ENCODE data around the gene AVPR2.

The AVPR2 gene

DNA sequence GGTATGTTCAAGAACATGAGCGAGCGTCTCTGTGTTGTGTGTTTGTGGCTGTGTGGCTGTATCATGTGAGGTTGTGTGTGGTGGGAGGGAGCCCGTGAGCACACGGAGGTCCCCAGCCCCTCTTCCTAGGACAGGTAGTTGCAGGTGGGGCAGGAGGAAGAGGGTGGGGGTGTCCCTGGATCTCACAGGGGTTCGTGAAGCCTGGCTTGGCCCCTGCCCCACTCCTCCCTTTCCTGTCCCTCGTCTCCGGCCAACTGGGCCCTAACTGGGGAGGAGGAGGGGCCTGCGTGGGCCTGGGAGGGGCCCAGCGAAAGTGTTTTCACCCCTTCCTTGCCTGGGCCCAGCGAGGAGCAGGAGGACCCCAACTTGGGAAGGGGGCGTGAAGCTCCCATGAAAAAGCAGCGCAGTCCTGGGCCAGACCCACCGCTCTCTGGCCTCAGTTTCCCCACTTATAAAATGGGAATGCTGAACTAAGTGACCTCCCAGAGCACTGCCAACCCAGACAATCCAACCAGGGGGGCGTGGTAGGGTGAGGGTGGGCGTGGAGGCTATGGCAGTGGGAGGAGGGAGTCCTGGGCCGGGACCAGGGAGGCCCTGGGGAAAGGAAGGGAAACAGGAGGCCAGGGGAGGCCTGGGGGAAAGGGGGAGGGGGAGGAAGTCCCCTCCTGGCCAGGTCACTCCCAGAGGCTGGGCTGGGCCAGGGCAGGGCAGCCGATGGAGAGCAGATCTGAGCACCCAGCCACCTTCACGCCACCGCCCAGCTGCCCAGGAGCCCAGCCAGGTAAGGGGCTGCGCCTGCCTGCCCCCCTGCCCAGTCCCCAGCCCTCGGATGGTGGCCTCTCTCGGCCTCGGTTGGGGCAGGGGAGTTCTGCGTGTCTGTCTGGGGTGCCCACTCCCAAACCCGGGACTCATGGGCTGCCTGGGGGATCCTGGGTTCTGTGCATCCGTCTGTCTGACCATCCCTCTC, at the start of gene AVPR2:
AVPR2 (plus strand) TSS at position 683 of the 967 bp plus-strand sequence. CDS start 473 bp downstream, outside the sequence.
- POLR2A ChIA-PET = no interaction called here
- TF ChIP-seq, protein P1, sequence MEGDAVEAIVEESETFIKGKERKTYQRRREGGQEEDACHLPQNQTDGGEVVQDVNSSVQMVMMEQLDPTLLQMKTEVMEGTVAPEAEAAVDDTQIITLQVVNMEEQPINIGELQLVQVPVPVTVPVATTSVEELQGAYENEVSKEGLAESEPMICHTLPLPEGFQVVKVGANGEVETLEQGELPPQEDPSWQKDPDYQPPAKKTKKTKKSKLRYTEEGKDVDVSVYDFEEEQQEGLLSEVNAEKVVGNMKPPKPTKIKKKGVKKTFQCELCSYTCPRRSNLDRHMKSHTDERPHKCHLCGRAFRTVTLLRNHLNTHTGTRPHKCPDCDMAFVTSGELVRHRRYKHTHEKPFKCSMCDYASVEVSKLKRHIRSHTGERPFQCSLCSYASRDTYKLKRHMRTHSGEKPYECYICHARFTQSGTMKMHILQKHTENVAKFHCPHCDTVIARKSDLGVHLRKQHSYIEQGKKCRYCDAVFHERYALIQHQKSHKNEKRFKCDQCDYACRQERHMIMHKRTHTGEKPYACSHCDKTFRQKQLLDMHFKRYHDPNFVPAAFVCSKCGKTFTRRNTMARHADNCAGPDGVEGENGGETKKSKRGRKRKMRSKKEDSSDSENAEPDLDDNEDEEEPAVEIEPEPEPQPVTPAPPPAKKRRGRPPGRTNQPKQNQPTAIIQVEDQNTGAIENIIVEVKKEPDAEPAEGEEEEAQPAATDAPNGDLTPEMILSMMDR (IDR thresholded peaks at IDR 0.05; ENCODE audit: insufficient read depth, low read length, missing control alignments) = no peak
- CTCF ChIA-PET = no interaction called here
- DNase-seq (ENCODE audit: low read depth, low spot score) = no peak
- no peak within 1 kb of the TSS for H3K4me3 ChIP-seq (ENCODE audit: low read depth, low read length)

GRCh38 chrX:153854702-153855101, 49.8 kb upstream of the AVPR2 start:
- TF ChIP-seq, protein P1 (IDR thresholded peaks at IDR 0.05; ENCODE audit: insufficient read depth, low read length, missing control alignments) = no peak
- no peak overlapping the region for H3K4me3 ChIP-seq (ENCODE audit: low read depth, low read length)
- no peak for DNase-seq (ENCODE audit: low read depth, low spot score)
- ChIA-PET POLR2A (no interaction called here), CTCF (no interaction called here)

GRCh38 chrX:153857348-153857903, 47.0 kb upstream of the AVPR2 start:
- TF ChIP-seq, protein P1 (IDR thresholded peaks at IDR 0.05; ENCODE audit: insufficient read depth, low read length, missing control alignments) = no peak
- ChIA-PET CTCF (no interaction called here), POLR2A (interaction anchor here (0.6 kb wide), 1 partner anchor 69 kb away, joined by 3 read pairs; no protein-coding TSS in a partner anchor)
- no peak overlapping the region for H3K4me3 ChIP-seq (ENCODE audit: low read depth, low read length)
- DNase-seq (ENCODE audit: low read depth, low spot score) = no peak

DNA sequence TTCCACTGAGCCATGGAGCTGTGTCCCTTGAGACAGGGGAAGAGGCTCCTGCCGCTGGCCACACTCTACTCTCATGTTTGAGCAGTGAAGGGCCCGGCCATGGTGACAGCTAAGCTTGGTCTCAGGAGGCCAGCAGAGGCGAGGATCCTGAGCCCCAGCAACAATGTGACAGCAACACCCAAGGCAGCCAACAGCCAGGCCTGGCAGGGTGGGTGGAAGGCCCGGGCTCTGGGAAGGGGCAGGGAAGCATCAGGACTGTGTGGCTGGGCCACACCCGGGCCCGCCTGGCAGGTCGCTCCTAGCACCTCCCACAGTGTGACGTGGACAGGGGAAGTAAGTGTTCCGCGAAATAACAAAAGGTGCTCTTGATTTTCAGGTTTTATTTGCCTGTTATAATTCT, 43.3 kb upstream of the AVPR2 start:
- no peak overlapping the region for H3K4me3 ChIP-seq (ENCODE audit: low read depth, low read length)
- ChIA-PET POLR2A (no interaction called here), CTCF (no interaction called here)
- TF ChIP-seq, protein P1 (IDR thresholded peaks at IDR 0.05; ENCODE audit: insufficient read depth, low read length, missing control alignments) = no peak
- DNase-seq (ENCODE audit: low read depth, low spot score) = no peak

DNA sequence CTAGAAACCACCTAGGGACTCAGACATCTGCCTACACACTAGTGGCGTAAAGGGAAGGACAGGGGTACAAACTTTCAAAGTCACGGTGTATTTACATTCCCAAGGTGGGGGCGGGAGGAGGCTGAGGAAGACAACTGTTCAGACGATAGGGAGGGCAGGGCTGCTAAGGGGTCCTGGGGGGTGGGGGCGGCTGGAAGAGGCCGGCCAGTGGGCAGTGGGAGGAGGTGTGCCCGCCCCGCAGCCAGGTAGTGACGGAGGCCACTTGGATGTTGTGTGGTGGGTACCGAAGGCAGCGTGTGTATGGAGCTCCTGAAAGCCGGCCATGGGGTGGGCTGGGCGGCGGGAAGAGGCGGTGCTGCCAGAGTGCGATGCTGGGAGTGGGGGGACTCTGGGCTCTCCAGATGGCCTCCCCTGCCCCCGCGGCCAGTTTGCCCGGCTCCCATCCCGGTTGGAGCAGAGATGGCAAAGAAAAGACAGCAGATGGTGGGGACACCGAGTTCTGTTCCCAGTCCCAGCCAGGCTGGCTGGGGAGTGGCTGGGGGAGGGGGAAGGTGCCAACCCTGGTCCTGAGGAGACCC, 42.7 kb upstream of the AVPR2 start:
- no peak overlapping the region for H3K4me3 ChIP-seq (ENCODE audit: low read depth, low read length)
- TF ChIP-seq, protein P1 (IDR thresholded peaks at IDR 0.05; ENCODE audit: insufficient read depth, low read length, missing control alignments) = no peak
- CTCF ChIA-PET = no interaction called here
- DNase-seq (ENCODE audit: low read depth, low spot score) = no peak
- POLR2A ChIA-PET = no interaction called here
